Gastrocnemius medialis (tissue), 4 donors: ENCODE measurements around the gene ATG14. TPM values are rescaled to one million over a fixed set of nuclear protein-coding genes. Genes with fewer than 3 reads are reported as not detected.

Source experiments
- ATAC-seq, 2 donors: fragments of 150-250 bp; one replicate each; pipeline ENCODE4 v1.9.1; 2016
- DNase-seq, 2 donors: peaks; one replicate each; pipeline ENCODE4 v3.0.0-alpha.2; 2019
- H3K27ac ChIP-seq, 4 donors: fragments of 200-600 bp; sonication (generic); 1 replicate in 1 of 4; 2 replicates in 3 of 4; pipeline ENCODE4 v1.5.1; 2016 to 2018; ENCODE audit warnings: mild to moderate bottlenecking in 2 of 4, moderate library complexity in 1 of 4
- H3K27me3 ChIP-seq, 3 donors: fragments of 200-600 bp; sonication (generic) in 2 of 3; 1 replicate in 1 of 3; 2 replicates in 2 of 3; pipeline versions ENCODE4 v1.5.1 to v1.6.0; 2016 to 2019; ENCODE audit warnings: mild to moderate bottlenecking in 1 of 3, moderate library complexity in 1 of 3
- H3K36me3 ChIP-seq, 2 donors: fragments of 200-600 bp; sonication (generic) in 1 of 2; one replicate each; pipeline ENCODE4 v1.5.1; 2017 to 2018
- H3K4me1 ChIP-seq, 2 donors: fragments of 200-600 bp; sonication (generic) in 1 of 2; one replicate each; pipeline ENCODE4 v1.5.1; 2016 to 2017; ENCODE audit warnings: mild to moderate bottlenecking in 2 of 2
- H3K4me3 ChIP-seq, 4 donors: fragments of 200-600 bp; sonication (generic) in 3 of 4; 1 replicate in 1 of 4; 2 replicates in 3 of 4; pipeline ENCODE4 v1.5.1; 2016 to 2019; ENCODE audit warnings: mild to moderate bottlenecking in 2 of 4
- H3K9me3 ChIP-seq, 3 donors: fragments of 200-600 bp; sonication (generic) in 2 of 3; 1 replicate in 1 of 3; 2 replicates in 2 of 3; pipeline ENCODE4 v1.5.1; 2016 to 2019
- POLR2A ChIP-seq, 2 donors: fragments of 450-650 bp; IDR thresholded peaks; one replicate each; pipeline ENCODE4 v1.6.1; 2017; ENCODE audit warnings: antibody characterized with exemption in 2 of 2, mild to moderate bottlenecking in 2 of 2, moderate library complexity in 2 of 2
- in situ Hi-C, 4 donors: fragments of 200-750 bp; cut with MboI; loops; one replicate each; pipeline versions ENCODE4 v1.15.0 to v1.8.0; 2017; ENCODE audit warnings: low sequenced_read_pairs in 4 of 4
- intact Hi-C: fragments of 100-400 bp; cut with DNase I; formaldehyde crosslinking; loops from one replicate; pipeline ENCODE4 v1.15.1; 2023; ENCODE audit warnings: low total_unique reads
- total RNA-seq, 4 donors: library from RNA; depleted of rRNA; stranded (reverse); fragments of >200 nt; gene quantifications; one replicate each; pipeline versions ENCODE4 v1.1.0 to v1.2.3, GENCODE V29; 2016
- TF ChIP-seq, protein P1 (sequence below), 5 experiments: fragments of 450-650 bp in 3 of 5; fragments of 200-600 bp in 2 of 5; sonication (generic) in 2 of 5; IDR thresholded peaks in 4 of 5; conservative IDR thresholded peaks in 1 of 5; 1 replicate in 4 of 5; 2 replicates in 1 of 5; pipeline ENCODE4 v1.5.1; 2016 to 2019; ENCODE audit warnings: antibody characterized with exemption in 5 of 5, mild to moderate bottlenecking in 3 of 5, moderate library complexity in 3 of 5

The ATG14 gene
- total RNA-seq, 4 donors from 2014 or later = 12.6 to 20.0 (median 15.6) TPM

DNA sequence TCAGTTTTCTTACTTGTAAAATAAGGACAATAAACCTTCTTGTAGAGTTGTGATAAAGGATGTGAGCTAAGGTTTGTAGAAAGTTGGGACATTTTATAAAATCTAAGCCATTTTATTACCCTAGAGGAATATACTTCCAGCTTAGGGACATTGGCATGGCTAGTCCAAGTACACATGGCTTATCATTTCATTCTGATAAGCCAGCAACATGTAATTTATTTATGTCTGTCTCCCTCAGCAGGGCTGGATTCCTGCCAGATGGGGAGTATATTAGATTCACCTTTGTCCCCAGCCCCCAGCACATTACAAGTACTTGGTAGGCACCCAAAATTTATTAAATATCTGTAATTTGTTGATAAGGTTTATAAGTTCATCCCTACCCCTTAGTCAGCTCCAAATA lies 6.3 kb upstream of the ATG14 start:
- Histone ChIP-seq H3K4me3 (no peak overlapping the region), H3K9me3 (no peaks in the 10 kb centered on the region), H3K4me1 (no peaks in the 10 kb centered on the region), H3K36me3 (no peaks in the 10 kb centered on the region), H3K27ac (no peak overlapping the region), H3K27me3 (no peaks in the 10 kb centered on the region)
- intact Hi-C loops (no loop called here), in situ Hi-C loops (no loop called here)
- no peak for TF ChIP-seq POLR2A (IDR thresholded peaks at IDR 0.05)
- TF ChIP-seq, protein P1, sequence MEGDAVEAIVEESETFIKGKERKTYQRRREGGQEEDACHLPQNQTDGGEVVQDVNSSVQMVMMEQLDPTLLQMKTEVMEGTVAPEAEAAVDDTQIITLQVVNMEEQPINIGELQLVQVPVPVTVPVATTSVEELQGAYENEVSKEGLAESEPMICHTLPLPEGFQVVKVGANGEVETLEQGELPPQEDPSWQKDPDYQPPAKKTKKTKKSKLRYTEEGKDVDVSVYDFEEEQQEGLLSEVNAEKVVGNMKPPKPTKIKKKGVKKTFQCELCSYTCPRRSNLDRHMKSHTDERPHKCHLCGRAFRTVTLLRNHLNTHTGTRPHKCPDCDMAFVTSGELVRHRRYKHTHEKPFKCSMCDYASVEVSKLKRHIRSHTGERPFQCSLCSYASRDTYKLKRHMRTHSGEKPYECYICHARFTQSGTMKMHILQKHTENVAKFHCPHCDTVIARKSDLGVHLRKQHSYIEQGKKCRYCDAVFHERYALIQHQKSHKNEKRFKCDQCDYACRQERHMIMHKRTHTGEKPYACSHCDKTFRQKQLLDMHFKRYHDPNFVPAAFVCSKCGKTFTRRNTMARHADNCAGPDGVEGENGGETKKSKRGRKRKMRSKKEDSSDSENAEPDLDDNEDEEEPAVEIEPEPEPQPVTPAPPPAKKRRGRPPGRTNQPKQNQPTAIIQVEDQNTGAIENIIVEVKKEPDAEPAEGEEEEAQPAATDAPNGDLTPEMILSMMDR (IDR thresholded peaks at IDR 0.05 in 4 of 5, conservative IDR thresholded peaks at IDR 0.05 in 1 of 5) = no peak
- ATAC-seq = no peak
- no peak for DNase-seq

DNA sequence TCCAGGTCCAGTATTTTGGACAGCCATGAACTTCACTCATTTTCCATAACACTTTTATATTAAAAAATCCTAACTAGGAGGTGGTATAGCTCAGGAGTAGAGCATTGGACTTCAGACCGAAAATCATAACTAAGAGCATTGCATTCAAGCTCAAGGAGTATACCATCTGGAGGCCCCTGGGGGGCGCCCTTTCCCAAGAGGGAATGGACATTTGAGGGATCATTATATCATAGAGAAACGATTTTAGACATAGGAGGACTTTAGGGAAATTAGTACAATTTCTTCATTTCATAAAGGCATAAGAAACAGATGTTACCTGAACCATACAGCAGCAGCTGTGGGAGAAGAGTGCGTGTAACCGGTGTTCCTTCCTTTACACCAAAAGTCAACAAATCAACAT lies 5.2 kb upstream of the ATG14 start:
- Histone ChIP-seq H3K36me3 (no peaks in the 10 kb centered on the region), H3K4me1 (peaks cover 0 to 9% of the 10 kb centered on the region in 2 donors), H3K9me3 (no peaks in the 10 kb centered on the region), H3K4me3 (no peak overlapping the region), H3K27ac (no peak overlapping the region), H3K27me3 (no peaks in the 10 kb centered on the region)
- TF ChIP-seq POLR2A (IDR thresholded peaks at IDR 0.05) = no peak
- TF ChIP-seq, protein P1 (IDR thresholded peaks at IDR 0.05 in 4 of 5, conservative IDR thresholded peaks at IDR 0.05 in 1 of 5) = no peak
- intact Hi-C loops = no loop called here
- in situ Hi-C loops = no loop called here
- no peak for ATAC-seq
- DNase-seq = no peak

DNA sequence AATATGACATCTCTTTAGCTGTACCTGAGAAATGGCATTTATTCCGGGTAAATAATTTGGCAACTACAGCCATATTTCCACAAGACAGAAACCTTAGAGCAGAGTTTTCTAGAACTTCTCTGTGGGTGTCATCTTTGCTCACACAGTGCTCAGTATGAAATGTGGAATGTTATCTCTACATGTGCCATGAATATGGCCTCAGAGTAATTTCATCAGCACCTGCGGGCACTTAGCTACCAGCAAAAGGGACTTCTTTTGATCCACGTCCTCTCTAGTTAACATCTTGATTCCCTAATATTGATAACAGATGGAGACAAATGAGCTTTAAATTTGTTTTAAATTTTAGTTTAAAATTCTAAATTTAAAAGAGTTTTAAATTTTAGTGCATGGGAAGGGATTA lies 2.9 kb upstream of the ATG14 start:
- no peaks in the 10 kb centered on the region for H3K27me3 ChIP-seq
- H3K36me3 ChIP-seq = no peaks in the 10 kb centered on the region
- ATAC-seq = no peak
- H3K4me1 ChIP-seq = peaks cover 15 to 22% of the 10 kb centered on the region in 2 donors
- H3K9me3 ChIP-seq = no peaks in the 10 kb centered on the region
- no peak for DNase-seq
- in situ Hi-C loops = loop anchor here in 1 of 4 donors (5.0 kb wide), 1 partner anchor 142 kb away; the partner anchor contains the start of gene FBXO34
- intact Hi-C loops = loop anchor here (5.0 kb wide), 3 partner anchors 57 to 168 kb away; partner anchors contain the start of genes FBXO34 and KTN1
- H3K4me3 ChIP-seq = no peak overlapping the region
- no peak overlapping the region for H3K27ac ChIP-seq
- TF ChIP-seq, protein P1 (IDR thresholded peaks at IDR 0.05 in 4 of 5, conservative IDR thresholded peaks at IDR 0.05 in 1 of 5) = no peak
- no peak for TF ChIP-seq POLR2A (IDR thresholded peaks at IDR 0.05)

DNA sequence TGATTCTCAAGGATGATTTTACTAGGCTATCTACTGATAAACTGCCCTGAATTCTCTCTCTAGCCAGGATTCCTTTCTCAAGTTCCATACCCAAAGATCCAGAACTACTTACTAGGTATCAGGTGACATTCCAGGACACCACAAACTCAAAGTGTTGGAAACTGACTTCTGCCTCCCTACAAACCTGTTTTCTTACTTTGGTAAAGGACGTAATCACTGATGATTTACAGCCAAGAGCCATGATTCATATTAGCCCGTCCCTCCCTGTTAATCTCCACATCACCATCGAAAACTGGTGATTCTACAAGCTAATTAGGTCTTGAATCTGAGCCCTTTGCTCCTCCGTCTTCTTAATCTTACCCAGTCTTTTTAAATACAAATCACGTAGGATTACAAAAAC lies 1.0 kb upstream of the ATG14 start:
- Histone ChIP-seq H3K4me3 (peak overlapping the region; percentile 82 to 98 (median 90)), H3K27ac (peak overlapping the region; percentile 87 to 97 (median 95)), H3K4me1 (peaks cover 26 to 28% of the 10 kb centered on the region in 2 donors), H3K36me3 (peaks cover 0 to 7% of the 10 kb centered on the region in 2 donors), H3K27me3 (no peaks in the 10 kb centered on the region), H3K9me3 (no peaks in the 10 kb centered on the region)
- in situ Hi-C loops (loop anchor here in 1 of 4 donors (5.0 kb wide), 1 partner anchor 140 kb away; the partner anchor contains the start of gene FBXO34), intact Hi-C loops (loop anchor here (5.0 kb wide), 3 partner anchors 55 to 170 kb away; partner anchors contain the start of genes FBXO34 and KTN1)
- TF ChIP-seq, protein P1 (IDR thresholded peaks at IDR 0.05 in 4 of 5, conservative IDR thresholded peaks at IDR 0.05 in 1 of 5) = no peak
- TF ChIP-seq POLR2A (IDR thresholded peaks at IDR 0.05) = no peak
- DNase-seq (no peak), ATAC-seq (peak in 1 of 2 donors; percentile 40)
